HS-5 (cell line): ENCODE measurements around the gene MCF2L2.

Source experiments
- DNase-seq: peaks from one replicate; pipeline ENCODE4 v3.0.0-alpha.2; 2012; ENCODE audit warnings: low read depth

The MCF2L2 gene

DNA sequence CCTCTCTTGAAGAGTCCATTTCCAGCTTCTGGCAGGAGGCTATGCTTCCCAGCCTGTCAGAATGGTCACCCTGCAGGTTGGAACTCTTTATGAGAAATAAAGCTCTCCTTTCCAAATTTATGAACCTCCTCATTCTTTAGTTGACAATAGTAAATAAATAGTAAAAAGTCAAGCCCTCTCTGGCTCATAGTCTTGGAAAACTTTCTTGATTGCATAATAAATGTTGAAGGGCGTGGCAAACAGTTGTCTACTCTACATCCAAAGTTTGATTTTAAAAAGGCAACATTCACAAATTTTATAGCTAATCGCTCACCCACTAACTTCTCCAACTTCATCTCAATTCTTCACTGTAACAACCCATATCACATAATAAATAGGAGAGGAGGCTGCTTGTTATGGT is 58.8 kb downstream of the MCF2L2 start:
- no peak for DNase-seq

DNA sequence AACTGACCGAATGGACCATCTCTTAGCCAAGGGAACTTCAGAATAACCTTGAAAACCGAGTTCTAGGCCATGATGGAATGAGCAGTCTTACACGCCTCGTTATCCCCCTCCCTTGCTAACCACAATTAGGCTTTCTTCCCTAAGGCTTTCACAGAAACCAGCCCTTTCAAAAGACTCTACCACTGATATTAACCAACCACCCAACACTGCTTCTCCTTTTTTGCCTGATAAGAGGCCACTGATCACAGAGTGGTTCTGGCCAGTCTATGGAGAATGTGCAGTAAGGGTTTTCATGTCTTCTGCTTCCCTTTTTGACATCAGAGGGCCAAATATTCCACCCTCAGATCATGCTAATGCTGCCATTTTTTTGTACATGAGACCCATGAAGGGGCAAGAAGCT is 59.3 kb downstream of the MCF2L2 start:
- no peak for DNase-seq

DNA sequence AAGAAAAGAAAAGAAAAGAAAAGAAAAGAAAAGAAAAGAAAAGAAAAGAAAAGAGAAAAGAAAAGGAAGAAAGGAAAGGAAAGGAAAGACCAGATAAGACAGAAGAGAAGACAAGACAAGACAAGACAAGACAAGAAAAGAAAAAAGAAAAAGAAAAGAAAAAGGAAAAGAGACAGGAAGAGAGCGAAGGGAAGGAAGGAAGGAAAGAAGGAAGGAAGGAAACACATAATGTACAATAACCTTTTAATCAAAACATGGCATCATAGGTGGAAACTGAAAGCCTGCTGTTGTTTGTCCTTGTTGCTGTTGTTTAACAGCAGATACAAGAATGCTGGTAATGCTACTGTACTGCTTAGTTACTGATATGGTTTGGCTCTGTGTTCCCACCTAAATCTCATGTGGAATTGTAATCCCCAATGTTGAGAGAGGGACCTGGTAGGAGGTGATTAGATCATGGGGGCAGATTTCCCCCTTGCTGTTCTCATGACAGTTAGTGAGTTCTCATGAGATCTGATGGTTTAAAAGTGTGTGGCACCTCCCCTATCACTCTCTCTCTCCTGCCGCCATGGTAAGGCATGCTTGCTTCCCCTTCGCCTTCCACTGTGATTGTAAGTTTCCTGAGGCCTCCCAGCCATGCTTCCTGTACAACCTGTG is 67.3 kb downstream of the MCF2L2 start:
- DNase-seq = no peak

DNA sequence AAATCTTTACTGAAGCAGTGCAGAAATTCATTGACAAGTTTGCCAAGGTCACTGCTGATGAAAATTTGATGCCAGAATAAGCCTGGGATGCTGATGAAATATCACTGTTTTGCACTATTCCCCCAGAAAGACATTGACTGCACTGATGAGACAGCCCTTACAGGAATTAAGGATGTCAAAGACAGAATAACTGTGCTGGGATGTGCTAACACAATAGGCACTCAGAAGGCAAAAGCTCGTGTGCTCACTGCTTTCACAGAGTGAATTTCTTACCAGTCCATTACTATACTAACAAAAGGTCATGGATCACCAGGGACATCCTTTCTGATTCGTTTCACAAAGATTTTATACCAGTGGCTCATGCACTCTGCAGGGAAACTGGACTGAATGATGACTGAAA is 69.4 kb downstream of the MCF2L2 start:
- DNase-seq = peak; percentile 10

DNA sequence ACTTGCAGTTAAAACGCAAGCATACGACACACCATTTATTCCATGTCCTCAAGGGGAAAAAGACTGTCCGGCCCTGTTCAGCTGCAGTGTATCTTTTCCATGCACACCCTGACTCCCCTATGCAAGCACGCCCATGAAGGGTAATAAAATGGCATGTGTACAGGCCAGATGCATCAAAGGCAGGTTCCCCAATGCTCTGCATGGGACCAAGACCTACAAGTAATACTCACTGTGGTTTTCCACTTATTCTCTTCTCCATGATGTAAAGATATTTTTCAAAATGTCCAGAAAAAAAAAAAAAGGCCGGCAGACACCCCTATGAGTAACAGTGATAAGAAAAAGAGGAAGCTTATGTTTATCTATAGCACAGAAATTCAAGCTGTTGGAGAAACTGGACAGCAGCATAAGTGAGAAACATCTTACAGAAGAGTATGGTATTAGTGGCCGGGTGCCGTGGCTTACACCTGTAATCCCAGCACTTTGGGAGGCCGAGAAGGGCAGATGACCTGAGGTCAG is 70.8 kb downstream of the MCF2L2 start:
- DNase-seq = no peak

DNA sequence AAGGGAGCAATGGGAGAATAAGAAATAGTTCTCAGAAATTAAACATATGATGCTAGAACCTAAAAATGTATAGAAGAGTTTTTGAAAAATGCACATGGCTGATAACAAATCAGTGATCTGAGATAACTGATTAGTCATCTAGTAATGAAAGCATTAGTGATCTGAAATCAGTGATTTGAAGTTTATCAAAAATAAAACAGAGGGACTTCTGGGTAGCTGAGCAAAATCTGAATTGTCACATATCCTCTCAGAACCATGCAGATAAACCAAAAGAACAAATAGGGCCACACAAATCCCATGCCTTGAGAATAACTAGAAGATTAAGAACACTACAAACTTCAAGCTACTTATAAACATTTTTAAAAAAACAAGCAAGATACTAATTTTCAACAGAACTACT is 71.5 kb downstream of the MCF2L2 start:
- DNase-seq = no peak

DNA sequence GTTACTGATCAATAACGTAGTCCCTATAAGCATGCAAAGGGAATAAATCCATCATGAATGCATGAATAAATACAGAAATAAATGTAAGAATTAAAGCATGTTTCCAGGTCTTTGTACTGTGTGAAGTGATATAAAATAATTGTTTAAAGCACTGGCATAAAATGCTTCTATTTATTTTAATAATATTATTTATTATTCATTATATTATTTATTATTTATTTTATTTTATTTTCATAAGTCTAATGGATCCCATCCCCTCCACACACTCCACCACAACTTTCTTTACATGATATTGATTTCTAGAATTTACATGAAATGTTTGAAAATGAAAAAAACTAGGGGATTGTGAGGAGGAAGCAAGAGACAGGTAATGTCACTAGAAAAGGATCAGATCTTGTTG is 73.5 kb downstream of the MCF2L2 start:
- no peak for DNase-seq

DNA sequence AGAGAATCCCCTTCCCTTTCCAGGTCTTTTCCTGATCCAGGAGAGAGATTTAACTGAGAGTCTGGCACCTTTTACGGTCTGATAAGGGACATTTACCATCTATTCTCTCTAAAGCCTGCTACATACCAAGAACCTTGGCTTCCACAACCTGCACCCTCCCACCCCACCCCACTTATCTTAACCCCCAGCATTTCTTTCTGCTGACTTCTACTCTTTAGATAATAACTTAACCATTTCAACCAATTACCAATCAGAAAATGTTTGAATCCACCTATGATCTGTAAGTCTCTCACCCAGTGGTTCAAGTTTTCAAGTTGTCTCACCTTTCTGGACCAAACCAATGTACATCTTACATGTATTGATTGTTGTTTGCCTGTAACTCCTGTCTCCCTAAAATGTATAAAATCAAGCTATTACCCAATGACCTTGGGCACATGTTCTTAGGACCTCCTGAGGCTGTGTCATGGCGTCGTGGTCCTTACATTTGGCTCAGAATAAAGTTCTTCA is 74.0 kb downstream of the MCF2L2 start:
- no peak for DNase-seq

DNA sequence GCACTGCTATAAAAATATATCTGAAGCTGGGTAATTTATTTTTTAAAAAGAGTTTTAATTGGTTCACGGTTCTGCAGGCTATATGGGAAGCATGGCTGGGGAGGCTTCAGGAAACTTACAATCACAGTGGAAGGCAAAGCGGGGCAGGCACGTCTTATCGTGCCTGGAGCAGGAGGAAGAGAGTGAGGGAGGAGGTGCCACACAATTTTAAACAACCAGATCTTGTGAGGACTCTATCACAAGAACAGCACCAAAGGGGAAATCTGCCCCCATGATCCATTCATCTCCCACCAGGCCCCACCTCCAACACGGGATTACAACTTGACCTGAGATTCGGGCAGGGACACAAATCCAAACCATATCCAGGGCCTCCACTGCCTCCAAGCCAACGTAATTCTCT is 75.0 kb downstream of the MCF2L2 start:
- DNase-seq = no peak

DNA sequence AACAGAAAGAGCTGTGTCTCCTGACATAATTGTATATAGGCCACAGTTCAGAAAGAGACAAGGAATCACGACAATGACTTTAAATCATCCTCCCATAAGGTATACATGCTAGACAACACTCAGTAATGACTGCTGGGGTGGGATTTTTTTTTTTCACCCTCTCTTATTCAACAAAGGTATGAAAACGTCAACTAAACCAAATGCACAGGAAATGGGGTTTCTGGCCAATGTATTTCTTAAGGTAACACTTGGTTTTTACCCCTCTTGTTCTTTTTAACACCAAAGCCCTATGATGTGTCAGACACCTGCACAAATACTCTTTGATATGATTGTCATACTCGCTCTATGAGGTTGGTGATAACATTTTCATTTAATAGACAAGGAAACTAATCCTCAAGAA is 78.3 kb downstream of the MCF2L2 start:
- no peak for DNase-seq

DNA sequence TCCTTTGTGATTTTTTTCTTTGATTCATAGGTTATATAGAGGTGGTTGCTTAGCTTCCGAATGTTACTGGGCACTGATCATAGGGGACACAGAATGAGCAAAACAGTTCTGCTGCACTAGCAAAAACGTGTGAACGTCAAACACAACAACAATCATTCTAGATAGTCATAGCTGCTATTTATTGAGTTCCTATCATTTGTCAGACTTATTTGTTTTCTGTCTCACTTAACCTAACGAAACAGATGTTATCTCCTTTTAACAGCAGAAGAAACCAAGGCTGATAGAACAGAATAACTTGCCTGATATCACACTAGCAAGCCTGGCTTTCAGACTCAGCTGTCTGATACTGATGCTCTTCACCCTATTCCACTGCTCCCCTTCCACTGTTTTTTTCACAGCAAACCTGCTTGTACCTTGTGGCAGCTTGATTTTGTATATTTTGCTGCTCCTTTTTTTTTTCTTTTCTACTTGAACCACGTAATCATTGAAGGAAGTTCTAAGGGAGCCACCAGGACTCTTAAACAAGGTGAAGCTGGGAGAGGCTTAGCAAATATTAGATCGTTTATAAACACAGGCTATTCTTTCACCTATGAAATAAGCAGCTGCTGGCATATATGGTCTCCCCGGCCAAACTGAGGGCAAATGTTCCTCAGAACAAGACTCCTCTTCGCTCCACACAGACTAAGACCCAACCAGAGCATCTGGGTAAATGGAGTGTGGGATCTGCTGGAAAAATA is 78.8 kb downstream of the MCF2L2 start:
- DNase-seq = no peak

DNA sequence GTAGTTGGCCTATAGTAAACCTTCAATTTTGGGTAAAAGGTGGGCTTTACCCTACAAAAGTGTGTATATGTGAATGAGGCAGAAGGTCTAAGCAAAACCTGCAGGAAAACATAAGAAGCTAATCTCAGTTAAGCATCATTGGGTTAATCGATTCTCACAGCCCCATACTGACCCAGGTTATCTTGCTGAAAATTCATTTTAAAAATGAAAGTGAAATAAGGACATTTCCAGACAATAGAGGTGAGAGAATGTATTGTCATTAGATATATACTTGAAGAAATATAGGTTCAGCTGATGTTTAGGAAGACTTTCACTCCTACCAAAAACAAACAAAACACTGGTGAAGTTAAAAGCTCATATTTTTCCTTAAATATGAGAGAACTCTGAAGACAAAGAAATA is 85.6 kb downstream of the MCF2L2 start:
- DNase-seq = no peak

DNA sequence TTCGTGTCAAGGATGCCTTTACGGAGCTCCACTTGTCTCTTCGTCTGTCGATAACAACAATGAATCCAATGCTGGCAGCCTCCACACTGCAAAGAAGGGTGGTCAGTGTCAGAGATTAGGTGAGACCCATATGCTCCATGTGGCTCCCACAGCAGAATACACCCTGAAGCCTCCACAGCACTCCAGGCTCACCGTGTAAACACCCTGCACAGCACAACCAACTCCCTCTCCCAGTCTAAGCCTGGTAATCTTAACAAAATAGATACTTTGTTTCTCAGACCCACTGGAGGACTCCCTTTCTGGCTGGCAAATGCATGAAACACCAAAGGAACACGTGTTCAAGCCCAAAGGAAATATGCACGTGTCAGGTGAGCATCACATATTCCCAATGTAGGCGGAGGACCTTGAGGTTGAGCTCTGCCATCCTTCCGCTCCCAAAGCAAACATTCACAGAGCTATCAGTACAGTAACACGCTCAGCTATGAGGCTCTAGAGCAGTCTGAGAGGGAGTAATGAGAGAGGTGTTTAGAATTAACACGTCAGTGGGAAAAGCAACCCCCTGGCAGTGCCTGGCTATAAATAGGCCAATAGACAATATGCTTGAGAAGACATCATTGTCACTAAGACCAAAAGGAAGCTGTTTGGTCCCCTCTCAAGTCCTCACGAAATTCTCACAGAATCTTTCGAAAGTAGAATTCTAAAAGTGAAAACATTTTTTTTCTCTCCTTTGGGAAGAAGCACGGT is 86.7 kb downstream of the MCF2L2 start:
- no peak for DNase-seq

DNA sequence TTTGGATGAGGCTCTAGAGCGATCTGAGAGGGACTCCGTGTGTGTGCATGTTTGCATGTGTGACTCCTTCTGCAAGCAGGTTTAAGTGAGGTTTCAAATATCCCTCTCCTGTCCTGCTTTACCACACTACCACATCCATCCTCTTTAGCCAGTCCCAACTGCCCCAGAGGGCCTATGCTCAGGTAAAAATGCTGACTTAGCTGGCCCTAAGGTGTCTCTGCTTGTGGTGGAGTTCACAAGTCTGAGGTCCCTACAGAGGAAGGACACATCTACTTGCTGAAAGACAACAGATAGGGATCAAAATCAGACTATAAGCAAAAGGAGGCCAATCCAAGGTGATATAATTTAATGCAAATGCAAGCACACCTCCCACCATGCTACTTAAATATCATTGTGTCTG is 88.2 kb downstream of the MCF2L2 start:
- DNase-seq = no peak

DNA sequence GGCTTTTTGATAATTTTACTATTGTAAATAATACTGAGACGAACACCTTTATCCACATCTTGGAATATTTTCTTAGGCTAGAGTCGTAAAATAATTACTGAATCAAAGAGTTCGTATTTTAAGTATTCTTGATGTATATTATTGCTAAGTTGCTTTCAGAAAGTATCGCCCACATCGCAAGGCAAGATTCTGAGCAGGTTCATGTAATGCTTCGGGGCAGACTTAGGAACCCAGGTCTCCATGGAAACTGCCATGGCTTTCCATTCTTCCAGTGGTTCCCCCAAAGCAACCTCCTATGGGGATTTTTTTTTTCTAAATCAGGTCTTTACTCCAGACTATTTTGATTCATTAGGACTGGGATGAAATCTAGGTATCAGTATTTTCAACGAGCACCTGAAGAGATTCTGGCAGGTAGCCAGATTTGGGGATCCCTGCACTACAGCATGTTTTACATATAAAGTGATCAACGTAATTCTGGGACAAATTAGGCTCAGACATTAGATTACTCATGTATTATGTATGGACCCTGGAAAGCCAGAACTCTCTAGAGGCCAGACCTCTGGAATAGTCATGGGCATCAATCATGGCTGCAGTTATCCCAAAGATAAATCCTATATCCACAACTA is 88.8 kb downstream of the MCF2L2 start:
- no peak for DNase-seq

DNA sequence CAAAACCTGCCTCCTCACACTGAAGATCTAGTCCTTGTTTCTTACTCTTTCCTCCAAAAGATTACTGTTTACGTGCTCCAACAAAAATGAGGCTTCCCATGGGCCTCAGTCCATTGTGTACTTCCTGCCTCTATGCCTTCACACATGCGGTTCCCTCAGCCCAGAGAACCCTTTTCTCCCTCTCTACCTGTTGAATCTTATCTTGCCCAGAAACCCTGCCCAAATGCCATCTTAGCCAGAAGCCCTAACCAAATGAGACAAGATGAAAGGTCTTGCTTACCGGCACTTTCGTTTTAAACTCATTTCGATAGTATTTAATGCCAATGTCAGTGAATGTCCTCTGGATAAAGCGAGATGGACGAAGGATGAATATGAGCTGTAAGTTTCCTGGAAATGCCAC is 89.9 kb downstream of the MCF2L2 start:
- no peak for DNase-seq

DNA sequence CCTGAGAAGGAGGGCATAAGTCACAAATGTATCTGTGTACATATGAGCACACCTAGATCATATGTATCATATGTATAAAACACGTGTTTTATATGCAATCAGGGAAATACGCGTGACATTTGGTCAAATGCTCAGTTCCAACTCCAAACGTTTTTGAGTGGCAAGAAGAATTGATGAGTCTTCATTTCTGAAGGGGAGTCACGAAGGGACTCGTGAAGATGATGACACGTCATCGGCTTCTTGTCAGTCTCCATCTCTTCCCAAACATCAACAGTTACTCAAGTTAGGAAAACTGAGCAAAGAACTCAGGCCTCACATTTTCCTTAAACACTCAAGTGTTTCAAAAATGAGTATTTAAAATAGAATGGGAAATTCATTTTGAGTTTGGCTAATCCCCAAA is 95.9 kb downstream of the MCF2L2 start:
- no peak for DNase-seq

DNA sequence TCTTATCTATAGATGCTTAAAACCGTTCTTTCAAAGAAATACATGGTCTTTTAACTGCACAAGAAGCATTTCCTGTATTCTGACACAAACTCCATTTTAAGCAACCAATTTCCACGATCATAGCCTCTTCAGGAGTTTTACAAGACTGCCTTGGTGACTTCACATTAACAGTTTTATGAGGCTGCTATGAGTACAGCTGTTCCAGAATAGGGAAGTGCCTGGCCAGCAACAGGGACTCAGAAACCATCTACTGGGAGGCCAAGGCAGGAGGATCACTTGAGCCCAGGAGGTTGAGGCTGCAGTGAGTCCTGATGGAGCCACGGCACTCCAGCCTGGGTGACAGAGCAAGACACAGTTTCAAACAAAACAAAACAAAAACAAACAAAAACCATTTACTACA is 96.9 kb downstream of the MCF2L2 start:
- no peak for DNase-seq

DNA sequence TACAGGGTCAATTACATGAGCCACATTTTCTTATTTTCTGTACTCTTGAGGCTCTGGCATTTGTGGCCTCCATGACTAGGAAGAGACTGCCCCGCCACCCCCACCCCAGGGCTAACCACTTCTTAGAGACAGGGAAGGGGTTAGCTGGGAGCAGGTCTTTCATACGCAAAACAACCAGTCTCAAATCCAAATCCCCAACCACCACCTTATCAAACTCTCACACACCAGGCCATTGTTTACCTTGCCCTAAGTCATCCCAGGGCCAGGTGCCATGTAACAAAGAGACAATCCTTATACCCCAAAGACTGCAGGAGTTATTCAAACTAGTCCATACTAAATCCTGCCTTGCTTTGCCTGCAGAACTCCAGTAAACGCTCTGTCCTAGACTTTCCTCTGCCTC is 97.5 kb downstream of the MCF2L2 start:
- no peak for DNase-seq

DNA sequence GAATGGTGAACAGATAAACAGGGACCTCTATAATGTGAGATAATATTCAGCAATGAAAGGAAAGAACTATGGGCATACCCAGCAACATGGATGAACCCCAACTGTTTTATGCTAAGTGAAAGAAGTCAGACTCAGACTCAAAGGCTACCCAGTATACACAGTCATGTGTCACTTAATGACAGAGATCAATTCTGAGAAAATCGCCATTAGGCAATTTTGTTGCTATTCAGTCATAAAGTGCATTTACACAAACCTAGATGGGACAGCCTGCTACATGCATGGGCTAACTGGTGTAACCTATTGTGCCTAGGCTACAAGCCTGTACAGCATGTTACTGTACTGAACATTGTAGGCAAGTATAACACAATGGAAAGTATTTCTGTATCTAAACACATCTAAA is 98.9 kb downstream of the MCF2L2 start:
- no peak for DNase-seq

DNA sequence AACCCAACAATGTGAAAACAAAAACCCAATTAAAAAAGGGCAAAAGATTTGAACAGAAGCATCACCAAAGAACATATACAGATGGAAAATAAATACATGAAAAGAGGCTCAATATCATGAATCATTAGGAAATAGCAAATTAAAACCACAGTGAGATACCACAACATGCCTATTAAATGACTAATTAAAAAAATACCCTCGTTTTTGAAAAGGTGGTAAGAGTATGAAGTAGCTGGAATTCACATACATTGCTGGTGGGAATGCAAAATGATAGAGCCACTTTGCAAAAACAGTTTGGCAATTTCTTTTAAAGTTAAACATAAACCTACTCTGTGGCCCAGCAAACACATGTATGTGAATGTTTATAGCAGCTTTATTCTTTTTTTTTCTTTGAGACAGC is 99.6 kb downstream of the MCF2L2 start:
- peak; percentile 39 for DNase-seq

DNA sequence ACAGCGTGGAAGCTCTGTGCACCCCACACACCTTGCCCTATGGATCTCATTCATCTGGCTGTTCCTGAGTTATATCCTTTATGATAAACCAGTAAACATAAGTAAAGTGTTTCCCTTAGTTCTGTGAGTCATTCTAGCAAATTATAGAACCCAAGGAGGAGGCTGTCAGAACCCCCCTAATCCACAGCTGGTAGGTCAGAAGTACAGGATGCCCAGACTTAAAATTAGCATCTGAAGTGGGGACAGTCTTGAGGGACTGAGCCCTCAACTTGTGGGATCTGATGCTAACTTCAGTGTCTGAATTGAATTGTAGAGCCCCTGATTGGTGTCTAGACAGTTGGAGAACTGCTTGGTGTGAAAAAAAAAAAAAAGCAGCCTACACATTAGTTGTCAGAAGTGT is 100.3 kb downstream of the MCF2L2 start:
- DNase-seq = no peak

DNA sequence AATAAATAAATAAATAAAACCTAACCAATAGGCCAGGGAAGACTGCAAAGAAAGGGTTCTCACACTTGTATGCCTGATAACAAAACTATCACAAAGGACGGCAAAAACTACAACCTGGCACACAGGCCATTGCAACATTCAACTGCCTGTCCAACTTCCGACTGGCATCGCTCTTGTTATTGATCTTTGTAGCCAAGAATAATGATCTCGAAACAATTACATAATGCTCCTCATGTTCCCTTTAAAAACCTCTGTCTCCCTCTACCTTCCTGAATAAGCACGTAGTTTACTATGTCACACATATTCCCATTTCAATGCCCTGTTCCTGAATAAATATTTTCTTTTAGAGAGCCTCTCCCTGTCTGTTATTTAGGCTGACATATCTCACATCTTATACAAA is 101.1 kb downstream of the MCF2L2 start:
- DNase-seq = no peak
